H9 (cell line): ENCODE measurements around the gene PHF21B. TPM values are rescaled to one million over a fixed set of nuclear protein-coding genes. Genes with fewer than 3 reads are reported as not detected.

Experiments used
- DNase-seq: peaks from one replicate; pipeline ENCODE4 v3.0.0-alpha.2; 2017
- H2AFZ ChIP-seq: one replicate; pipeline ENCODE4 v1.6.1; 2013; ENCODE audit warnings: mild to moderate bottlenecking, low read length, control low read depth, moderate library complexity
- H2AK5ac ChIP-seq: 2 replicates; pipeline ENCODE4 v1.6.1; 2013; ENCODE audit warnings: low read length, control low read depth, mixed read lengths; ENCODE audit not compliant: insufficient read length
- H2BK120ac ChIP-seq: one replicate; pipeline ENCODE4 v1.6.1; 2013; ENCODE audit warnings: low read depth, mild to moderate bottlenecking, low read length, control low read depth, inconsistent platforms; ENCODE audit not compliant: poor library complexity, severe bottlenecking
- H2BK12ac ChIP-seq: 2 replicates; pipeline ENCODE4 v1.6.1; 2013; ENCODE audit warnings: low read length, control low read depth, mixed read lengths, low read depth; ENCODE audit not compliant: insufficient read length
- H2BK15ac ChIP-seq: 2 replicates; pipeline ENCODE4 v1.6.1; 2013; ENCODE audit warnings: low read depth, low read length, control low read depth
- H2BK20ac ChIP-seq: one replicate; pipeline ENCODE4 v1.6.1; 2013; ENCODE audit warnings: low read depth, mild to moderate bottlenecking, low read length, control low read depth, inconsistent platforms; ENCODE audit not compliant: poor library complexity, severe bottlenecking
- H2BK5ac ChIP-seq: 2 replicates; pipeline ENCODE4 v1.6.1; 2013; ENCODE audit warnings: low read length, control low read depth, mixed read lengths; ENCODE audit not compliant: insufficient read length
- H3K14ac ChIP-seq: 2 replicates; pipeline ENCODE4 v1.6.1; 2013; ENCODE audit warnings: low read length, control low read depth; ENCODE audit not compliant: insufficient read depth
- H3K18ac ChIP-seq: 2 replicates; pipeline ENCODE4 v1.6.1; 2013; ENCODE audit warnings: low read depth, mild to moderate bottlenecking, mixed read lengths, low read length, control low read depth; ENCODE audit not compliant: insufficient read length
- H3K23ac ChIP-seq: 2 replicates; pipeline ENCODE4 v1.6.1; 2013; ENCODE audit warnings: low read length, control low read depth, mixed read lengths, low read depth; ENCODE audit not compliant: insufficient read length
- H3K23me2 ChIP-seq: 2 replicates; pipeline ENCODE4 v1.6.1; 2013; ENCODE audit warnings: low read depth, mild to moderate bottlenecking, mixed read lengths, low read length, control low read depth; ENCODE audit not compliant: insufficient read length, poor library complexity, severe bottlenecking
- H3K27ac ChIP-seq: 2 replicates; pipeline ENCODE4 v1.5.1; 2013; ENCODE audit warnings: low read length, control low read depth, mixed read lengths, low read depth; ENCODE audit not compliant: insufficient read length
- H3K27me3 ChIP-seq: 2 replicates; pipeline ENCODE4 v1.6.1; 2013; ENCODE audit warnings: low read length, control low read depth, inconsistent platforms; ENCODE audit not compliant: insufficient read depth
- H3K4ac ChIP-seq: 2 replicates; pipeline ENCODE4 v1.6.1; 2013; ENCODE audit warnings: low read depth, mild to moderate bottlenecking, control low read depth, inconsistent platforms, low read length, moderate library complexity
- H3K4me1 ChIP-seq: 2 replicates; pipeline ENCODE4 v1.6.1; 2013; ENCODE audit warnings: low read length, control low read depth, inconsistent platforms; ENCODE audit not compliant: insufficient read depth
- H3K4me2 ChIP-seq: 2 replicates; pipeline ENCODE4 v1.6.1; 2013; ENCODE audit warnings: low read length, control low read depth, mixed read lengths; ENCODE audit not compliant: insufficient read length, insufficient read depth
- H3K56ac ChIP-seq: 2 replicates; pipeline ENCODE4 v1.6.1; 2013; ENCODE audit warnings: low read depth, mild to moderate bottlenecking, mixed read lengths, low read length, control low read depth; ENCODE audit not compliant: insufficient read length
- H3K79me1 ChIP-seq: 2 replicates; pipeline ENCODE4 v1.6.1; 2013; ENCODE audit warnings: low read depth, mild to moderate bottlenecking, moderate library complexity, low read length, control low read depth, inconsistent platforms; ENCODE audit not compliant: insufficient read depth, poor library complexity, severe bottlenecking
- H3K79me2 ChIP-seq: 2 replicates; pipeline ENCODE4 v1.6.1; 2013; ENCODE audit warnings: low read length, control low read depth, inconsistent platforms; ENCODE audit not compliant: insufficient read depth
- H3K9ac ChIP-seq: 2 replicates; pipeline ENCODE4 v1.6.1; 2013; ENCODE audit warnings: low read length, control low read depth, mixed read lengths; ENCODE audit not compliant: insufficient read length; ENCODE audit errors: extremely low read depth
- H3K9me3 ChIP-seq: one replicate; pipeline ENCODE4 v1.6.1; 2013; ENCODE audit warnings: low read depth, low read length, inconsistent platforms; ENCODE audit not compliant: control insufficient read depth
- H3T11ph ChIP-seq: one replicate; pipeline ENCODE4 v1.6.1; 2013; ENCODE audit warnings: mild to moderate bottlenecking, low read length, control low read depth, inconsistent platforms
- H4K20me1 ChIP-seq: one replicate; pipeline ENCODE4 v1.6.1; 2013; ENCODE audit not compliant: control insufficient read depth, insufficient read length, insufficient read depth
- H4K5ac ChIP-seq: 2 replicates; pipeline ENCODE4 v1.6.1; 2013; ENCODE audit warnings: low read depth, mild to moderate bottlenecking, mixed read lengths, low read length, control low read depth; ENCODE audit not compliant: insufficient read length
- H4K8ac ChIP-seq: replicated peaks from 2 replicates; pipeline ENCODE4 v1.6.1; 2013; ENCODE audit warnings: low read length, control low read depth, mixed read lengths, low read depth; ENCODE audit not compliant: insufficient read length
- H4K91ac ChIP-seq: 2 replicates; pipeline ENCODE4 v1.6.1; 2013; ENCODE audit warnings: low read depth, mild to moderate bottlenecking, moderate library complexity, mixed read lengths, low read length, control low read depth; ENCODE audit not compliant: insufficient read length
- H3K27ac Mint-ChIP-seq, 3 experiments: 2 replicates in 2 of 3; 3 replicates in 1 of 3; pipeline ENCODE4 v1.8.0; 2020 to 2021; ENCODE audit warnings: mixed read lengths in 3 of 3, mild to moderate bottlenecking in 1 of 3, moderate library complexity in 1 of 3
- H3K27me3 Mint-ChIP-seq: 2 replicates; pipeline ENCODE4 v1.8.0; 2021; ENCODE audit warnings: low read depth, mild to moderate bottlenecking, moderate library complexity, mixed read lengths
- H3K36me3 Mint-ChIP-seq, 3 experiments: 2 replicates in 2 of 3; 3 replicates in 1 of 3; pipeline ENCODE4 v1.8.0; 2020 to 2021; ENCODE audit warnings: low read depth in 3 of 3, mixed read lengths in 3 of 3; ENCODE audit not compliant: insufficient read depth in 1 of 3
- H3K4me1 Mint-ChIP-seq, 2 experiments: 2 replicates each; pipeline ENCODE4 v1.8.0; 2020; ENCODE audit warnings: mixed read lengths in 2 of 2
- H3K4me3 Mint-ChIP-seq, 2 experiments: 2 replicates in 1 of 2; 3 replicates in 1 of 2; pipeline ENCODE4 v1.8.0; 2020 to 2021; ENCODE audit warnings: mild to moderate bottlenecking in 2 of 2, mixed read lengths in 2 of 2, moderate library complexity in 1 of 2
- H3K9me3 Mint-ChIP-seq, 2 experiments: 2 replicates in 1 of 2; 3 replicates in 1 of 2; pipeline ENCODE4 v1.8.0; 2020; ENCODE audit warnings: mild to moderate bottlenecking in 2 of 2, mixed read lengths in 2 of 2, moderate library complexity in 1 of 2
- WGBS: extraction: QIAGEN DNeasy Blood & Tissue Kit; methylation state at CpG from one replicate; pipeline ENCODE4 v1.1.7; 2013; ENCODE audit warnings: missing lambda C conversion rate, low lambda C conversion rate, mixed read lengths; ENCODE audit not compliant: insufficient read length; ENCODE audit errors: extremely low coverage; 5-methylcytosine and 5-hydroxymethylcytosine counted together
- total RNA-seq: library from RNA; stranded (reverse); gene quantifications from 2 replicates; pipeline ENCODE4 v1.2.1, GENCODE V29; 2021
- TF ChIP-seq, protein P1 (sequence below): fragments of 200-600 bp; sonication (generic); conservative IDR thresholded peaks from 3 replicates; pipeline ENCODE4 v1.8.0; 2021; ENCODE audit warnings: antibody characterized with exemption, mild to moderate bottlenecking

Gene PHF21B
- total RNA-seq, 1 experiment from 2014 or later, result 60.3 TPM

DNA sequence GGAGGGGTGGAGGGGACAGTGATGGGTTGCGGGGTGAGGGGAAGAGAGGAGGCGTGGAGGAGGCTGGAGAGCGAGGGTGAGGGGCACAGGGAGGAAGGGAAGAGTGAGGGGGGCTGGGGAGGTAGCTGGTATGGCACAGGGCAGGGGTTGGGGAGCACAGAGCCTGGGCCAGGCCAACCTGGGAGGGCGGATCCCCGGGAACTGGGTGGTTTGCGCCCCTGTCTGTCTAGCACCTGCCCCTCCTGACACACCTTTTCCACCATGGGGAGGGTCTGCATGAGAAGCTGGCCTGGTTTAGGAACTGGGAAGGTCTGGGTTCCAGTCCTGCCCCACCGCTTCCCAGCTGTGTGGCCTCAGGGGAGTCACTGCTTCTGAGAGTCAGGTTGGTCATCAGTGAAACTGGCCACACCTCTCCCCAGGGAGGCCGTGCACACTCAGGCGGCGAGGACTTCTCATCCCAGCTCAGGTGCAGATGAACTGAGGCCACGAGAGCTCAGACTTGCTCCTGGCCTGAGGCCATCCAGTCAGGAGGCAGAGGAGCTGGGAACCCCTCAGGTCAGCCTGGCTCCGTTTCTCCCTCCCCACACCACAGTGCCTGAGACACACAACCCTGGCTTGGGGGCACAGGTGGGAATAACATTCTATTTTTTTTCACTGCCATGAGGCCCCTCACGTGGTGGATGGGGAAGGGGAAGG is 95.6 kb downstream of the PHF21B start:
- Histone ChIP-seq H2BK5ac (no peak overlapping the region), H3K79me1 (no peaks in the 10 kb centered on the region), H3K9me3 (peaks cover 23% of the 10 kb centered on the region), H3K14ac (no peak overlapping the region), H4K20me1 (no peaks in the 10 kb centered on the region), H2BK20ac (no peak overlapping the region), H3K23ac (no peak overlapping the region), H3T11ph (no peak overlapping the region), H2AFZ (no peak overlapping the region), H2BK120ac (no peak overlapping the region), H2BK12ac (no peak overlapping the region), H3K9ac (no peak overlapping the region), H3K27ac (no peak overlapping the region), H3K23me2 (no peaks in the 10 kb centered on the region), H4K8ac (no peak overlapping the region), H3K27me3 (no peaks in the 10 kb centered on the region), H2AK5ac (no peak overlapping the region), H3K4me2 (no peak overlapping the region), H4K5ac (no peak overlapping the region), H3K79me2 (no peaks in the 10 kb centered on the region), H3K4me1 (no peaks in the 10 kb centered on the region), H3K4ac (no peak overlapping the region), H3K18ac (no peak overlapping the region), H4K91ac (no peak overlapping the region), H3K56ac (no peak overlapping the region), H2BK15ac (no peak overlapping the region)
- Mint-ChIP-seq H3K36me3 (peaks cover 68 to 75% (median 73%) of the 10 kb centered on the region in 3 experiments), H3K4me1 (no peaks in the 10 kb centered on the region), H3K27ac (no peak overlapping the region), H3K4me3 (no peak overlapping the region), H3K9me3 (peaks cover 27 to 29% of the 10 kb centered on the region in 2 experiments), H3K27me3 (no peaks in the 10 kb centered on the region)
- 100% methylated on average over 1 of the region's 13 CpGs for WGBS
- TF ChIP-seq, protein P1, sequence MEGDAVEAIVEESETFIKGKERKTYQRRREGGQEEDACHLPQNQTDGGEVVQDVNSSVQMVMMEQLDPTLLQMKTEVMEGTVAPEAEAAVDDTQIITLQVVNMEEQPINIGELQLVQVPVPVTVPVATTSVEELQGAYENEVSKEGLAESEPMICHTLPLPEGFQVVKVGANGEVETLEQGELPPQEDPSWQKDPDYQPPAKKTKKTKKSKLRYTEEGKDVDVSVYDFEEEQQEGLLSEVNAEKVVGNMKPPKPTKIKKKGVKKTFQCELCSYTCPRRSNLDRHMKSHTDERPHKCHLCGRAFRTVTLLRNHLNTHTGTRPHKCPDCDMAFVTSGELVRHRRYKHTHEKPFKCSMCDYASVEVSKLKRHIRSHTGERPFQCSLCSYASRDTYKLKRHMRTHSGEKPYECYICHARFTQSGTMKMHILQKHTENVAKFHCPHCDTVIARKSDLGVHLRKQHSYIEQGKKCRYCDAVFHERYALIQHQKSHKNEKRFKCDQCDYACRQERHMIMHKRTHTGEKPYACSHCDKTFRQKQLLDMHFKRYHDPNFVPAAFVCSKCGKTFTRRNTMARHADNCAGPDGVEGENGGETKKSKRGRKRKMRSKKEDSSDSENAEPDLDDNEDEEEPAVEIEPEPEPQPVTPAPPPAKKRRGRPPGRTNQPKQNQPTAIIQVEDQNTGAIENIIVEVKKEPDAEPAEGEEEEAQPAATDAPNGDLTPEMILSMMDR, result no peak
- DNase-seq, result no peak
